IMR-90 (cell line): ENCODE data around the gene ADAMTSL1. TPM values are rescaled to one million over a fixed set of nuclear protein-coding genes. Genes with fewer than 3 reads are reported as not detected.

Source experiments
- ATAC-seq: fragments of 200-7000 bp; cut with Tn5 transposase; 2 replicates; pipeline ENCODE4 v1.9.1; 2020; ENCODE audit warnings: low read depth, mild to moderate bottlenecking, moderate library complexity
- BruUV-seq: library from RNA; stranded (reverse); fragments of 400-500 nt; replicated peaks from 2 replicates; lab custom pipeline; 2021; lab: Mats Ljungman, UMichigan
- CTCF ChIA-PET: fragments of 300-600 bp; formaldehyde crosslinking; extraction: SDS; loops from one replicate; lab custom pipeline; 2021; ENCODE audit warnings: antibody characterized with exemption; lab: Yijun Ruan, JAX
- POLR2A ChIA-PET: fragments of 300-600 bp; sonication (Branson Sonifier 250); formaldehyde crosslinking; loops from one replicate; lab custom pipeline; 2022; ENCODE audit warnings: antibody characterized with exemption; ENCODE audit not compliant: unreplicated experiment; lab: Charles Lee
- DNase-seq: peaks from one replicate; pipeline ENCODE4 v3.0.0; 2013
- H2AFZ ChIP-seq: replicated peaks from 2 replicates; pipeline ENCODE3; 2013; ENCODE audit warnings: low read length, mild to moderate bottlenecking; ENCODE audit not compliant: poor library complexity
- H2AK5ac ChIP-seq: 2 replicates; pipeline ENCODE4 v1.6.1; 2013; ENCODE audit warnings: low read depth, low read length, inconsistent platforms
- H2AK9ac ChIP-seq: replicated peaks from 2 replicates; pipeline ENCODE3; 2013; ENCODE audit warnings: mild to moderate bottlenecking, low read depth, low read length, moderate library complexity; ENCODE audit not compliant: poor library complexity
- H2BK120ac ChIP-seq: 2 replicates; pipeline ENCODE4 v1.6.1; 2013; ENCODE audit warnings: low read depth, low read length, inconsistent platforms
- H2BK15ac ChIP-seq: 3 replicates; pipeline ENCODE4 v1.6.1; 2013; ENCODE audit warnings: low read depth, low read length, inconsistent platforms
- H2BK20ac ChIP-seq: 2 replicates; pipeline ENCODE4 v1.6.1; 2013; ENCODE audit warnings: low read depth, mild to moderate bottlenecking, inconsistent platforms, low read length, moderate library complexity
- H2BK5ac ChIP-seq: 2 replicates; pipeline ENCODE4 v1.6.1; 2013; ENCODE audit warnings: mild to moderate bottlenecking, low read depth, low read length, inconsistent platforms; ENCODE audit not compliant: poor library complexity, severe bottlenecking
- H3K14ac ChIP-seq: replicated peaks from 2 replicates; pipeline ENCODE4 v1.6.1; 2013; ENCODE audit warnings: low read depth, low read length, inconsistent platforms
- H3K18ac ChIP-seq: 2 replicates; pipeline ENCODE4 v1.6.1; 2013; ENCODE audit warnings: low read depth, low read length, control low read depth
- H3K23ac ChIP-seq: 2 replicates; pipeline ENCODE4 v1.6.1; 2013; ENCODE audit warnings: low read depth, low read length, inconsistent platforms
- H3K27ac ChIP-seq: 2 replicates; pipeline ENCODE4 v1.5.1; 2013; ENCODE audit warnings: mild to moderate bottlenecking, control low read depth, low read length; ENCODE audit not compliant: insufficient read depth
- H3K27me3 ChIP-seq: 2 replicates; pipeline ENCODE4 v1.6.1; 2013; ENCODE audit warnings: low read length; ENCODE audit not compliant: control insufficient read depth, insufficient read depth
- H3K36me3 ChIP-seq: 2 replicates; pipeline ENCODE4 v1.6.1; 2013; ENCODE audit warnings: low read length, mixed read lengths; ENCODE audit not compliant: control insufficient read depth, insufficient read depth
- H3K4ac ChIP-seq: 2 replicates; pipeline ENCODE4 v1.6.1; 2013; ENCODE audit warnings: low read depth, low read length, inconsistent platforms
- H3K4me1 ChIP-seq: 2 replicates; pipeline ENCODE4 v1.6.1; 2013; ENCODE audit warnings: low read length, mixed read lengths; ENCODE audit not compliant: control insufficient read depth, insufficient read depth
- H3K4me2 ChIP-seq: 2 replicates; pipeline ENCODE4 v1.6.1; 2013; ENCODE audit warnings: low read depth, mild to moderate bottlenecking, control low read depth, low read length, moderate library complexity
- H3K4me3 ChIP-seq: 2 replicates; pipeline ENCODE4 v1.5.1; 2013; ENCODE audit warnings: low read depth, mild to moderate bottlenecking, control low read depth, low read length, moderate library complexity; ENCODE audit not compliant: insufficient read depth
- H3K56ac ChIP-seq: 2 replicates; pipeline ENCODE4 v1.6.1; 2013; ENCODE audit warnings: low read length, inconsistent platforms; ENCODE audit not compliant: insufficient read depth; ENCODE audit errors: extremely low read depth
- H3K79me1 ChIP-seq, 2 experiments: 2 replicates each; pipeline ENCODE4 v1.6.1; 2013; ENCODE audit warnings: low read length in 2 of 2, inconsistent platforms in 1 of 2, low read depth in 1 of 2
- H3K9ac ChIP-seq: 2 replicates; pipeline ENCODE4 v1.6.1; 2013; ENCODE audit warnings: low read depth, low read length, control low read depth
- H3K9me1 ChIP-seq: 2 replicates; pipeline ENCODE4 v1.6.1; 2013; ENCODE audit warnings: low read length, inconsistent platforms; ENCODE audit not compliant: insufficient read depth
- H3K9me3 ChIP-seq: 2 replicates; pipeline ENCODE4 v1.6.1; 2013; ENCODE audit warnings: low read length; ENCODE audit not compliant: control insufficient read depth, insufficient read depth
- H4K20me1 ChIP-seq: 2 replicates; pipeline ENCODE4 v1.6.1; 2013; ENCODE audit warnings: low read length, inconsistent platforms; ENCODE audit not compliant: insufficient read depth
- H4K5ac ChIP-seq: 2 replicates; pipeline ENCODE4 v1.6.1; 2013; ENCODE audit warnings: mild to moderate bottlenecking, low read depth, low read length, control low read depth
- H4K8ac ChIP-seq, 2 experiments: 2 replicates each; pipeline ENCODE4 v1.6.1; 2013; ENCODE audit warnings: low read depth in 2 of 2, low read length in 2 of 2, control low read depth in 1 of 2, inconsistent platforms in 1 of 2
- H4K91ac ChIP-seq: 2 replicates; pipeline ENCODE4 v1.6.1; 2013; ENCODE audit warnings: low read depth, low read length, inconsistent platforms; ENCODE audit not compliant: insufficient read depth
- BHLHE40 ChIP-seq: fragments of 150-350 bp; IDR thresholded peaks from 2 replicates; pipeline ENCODE4 v1.6.1; 2016; ENCODE audit warnings: mild to moderate bottlenecking, low read depth, low read length
- CEBPB ChIP-seq: IDR thresholded peaks from 2 replicates; pipeline ENCODE4 v1.6.1; 2012; ENCODE audit warnings: low read depth, low read length, improper control_type of control experiment
- MAFK ChIP-seq: IDR thresholded peaks from 2 replicates; pipeline ENCODE4 v1.6.1; 2012; ENCODE audit warnings: low read depth, low read length, improper control_type of control experiment
- RAD21 ChIP-seq: IDR thresholded peaks from 2 replicates; pipeline ENCODE4 v1.6.1; 2012; ENCODE audit warnings: low read length, improper control_type of control experiment
- RCOR1 ChIP-seq: IDR thresholded peaks from 2 replicates; pipeline ENCODE4 v1.6.1; 2012; ENCODE audit warnings: mild to moderate bottlenecking, low read length, improper control_type of control experiment; ENCODE audit not compliant: insufficient replicate concordance
- whole genome bisulfite sequencing, 2 experiments: methylation state at CpG; one replicate each; pipeline versions ENCODE4 v1.1.5 to v1.1.7; 2013; ENCODE audit warnings: missing lambda C conversion rate in 2 of 2; ENCODE audit not compliant: insufficient read length in 1 of 2; ENCODE audit errors: extremely low coverage in 2 of 2; 5-methylcytosine and 5-hydroxymethylcytosine counted together
- dilution Hi-C: fragments of 300-500 bp; cut with HindIII; formaldehyde crosslinking; loops from one replicate; pipeline ENCODE4 v1.14.3; 2018; ENCODE audit warnings: low sequenced_read_pairs; ENCODE audit not compliant: unreplicated experiment
- in situ Hi-C: fragments of 300-500 bp; cut with MboI; formaldehyde crosslinking; loops from 3 replicates; pipeline ENCODE4 v1.14.3; 2019; ENCODE audit warnings: low sequenced_read_pairs, inconsistent platforms, mixed read lengths
- intact Hi-C: fragments of 100-400 bp; cut with micrococcal nuclease; formaldehyde crosslinking; loops from 2 replicates; pipeline ENCODE4 v1.10.0; 2022
- polyA plus RNA-seq, 3 experiments: library from polyadenylated mRNA; depleted of rRNA; stranded (reverse); fragments of >200 nt; gene quantifications; 2 replicates each; pipeline ENCODE4 v1.2.3, GENCODE V29; 2012; ENCODE audit warnings: low replicate concordance in 1 of 3
- total RNA-seq: library from RNA; depleted of rRNA; stranded (reverse); fragments of >200 nt; gene quantifications from 2 replicates; pipeline ENCODE4 v1.2.3, GENCODE V29; 2012

The ADAMTSL1 gene
- total and polyA plus RNA-seq, 2 of the 4 experiments (the other 2 are of a cell fraction) = 38.2 to 62.2 TPM

DNA sequence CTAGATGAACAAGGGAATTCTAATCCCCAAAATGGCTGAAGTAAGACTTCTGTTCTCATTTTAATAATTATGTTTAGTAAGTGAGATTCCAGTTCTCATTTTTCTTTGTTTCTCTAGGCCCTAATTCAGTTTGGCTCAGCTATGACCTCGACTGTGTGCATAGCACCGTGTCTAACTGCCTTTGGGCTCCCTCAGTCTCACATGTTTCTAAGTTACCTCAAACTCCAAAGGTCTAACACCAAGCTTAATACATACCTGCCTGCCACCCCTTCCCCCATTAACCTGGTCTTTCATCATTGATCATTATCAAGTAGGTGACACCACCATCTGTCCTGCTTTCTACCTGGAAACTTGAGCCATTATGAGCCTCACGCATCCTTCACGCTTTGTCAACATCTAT, 285.9 kb downstream of the ADAMTSL1 start:
- 100% methylated on average over 4 of the region's 4 CpGs; no CpG with 5 or more reads in 1 of the 2 experiments for WGBS, 2 experiments
- Histone ChIP-seq H3K4ac (no peak overlapping the region), H3K9ac (no peak overlapping the region), H2BK120ac (no peak overlapping the region), H3K4me1 (peaks cover 2% of the 10 kb centered on the region; the same call in 1 of the 2 replicates), H2BK20ac (no peak overlapping the region), H2AFZ (no peak overlapping the region), H3K56ac (no peak overlapping the region), H3K23ac (no peak overlapping the region), H2BK5ac (no peak overlapping the region), H4K20me1 (no peaks in the 10 kb centered on the region), H3K4me2 (no peak overlapping the region), H3K9me3 (no peaks in the 10 kb centered on the region), H2BK15ac (no peak overlapping the region), H4K91ac (no peak overlapping the region), H2AK9ac (no peak overlapping the region), H3K27me3 (no peaks in the 10 kb centered on the region), H4K5ac (no peak overlapping the region), H3K14ac (no peak overlapping the region), H3K79me1 (no peaks in the 10 kb centered on the region), H3K9me1 (peaks cover 7% of the 10 kb centered on the region; the same call in 1 of the 2 replicates), H4K8ac (no peak overlapping the region), H3K36me3 (no peaks in the 10 kb centered on the region), H3K27ac (no peak overlapping the region), H2AK5ac (no peak overlapping the region), H3K18ac (no peak overlapping the region; the same call in 1 of the 2 replicates), H3K4me3 (no peak overlapping the region)
- dilution Hi-C loops = no loop called here
- CTCF ChIA-PET = no interaction called here
- in situ Hi-C loops = no loop called here
- ATAC-seq (no peak), DNase-seq (no peak)
- POLR2A ChIA-PET = no interaction called here
- intact Hi-C loops = no loop called here
- TF ChIP-seq RAD21 (no peak), MAFK (no peak), BHLHE40 (no peak), CEBPB (no peak), RCOR1 (no peak)
- BruUV-seq = no TSS peak
